Measurements from ENCODE around the gene KIF1B.

GRCh38 chr1:10309243-10310011 is 99.1 kb downstream of the KIF1B start:
- TF ChIP-seq RARB (CRISPR knock-in tag; IDR thresholded peaks at IDR 0.05), result no peak
- TF ChIP-seq, protein P1, sequence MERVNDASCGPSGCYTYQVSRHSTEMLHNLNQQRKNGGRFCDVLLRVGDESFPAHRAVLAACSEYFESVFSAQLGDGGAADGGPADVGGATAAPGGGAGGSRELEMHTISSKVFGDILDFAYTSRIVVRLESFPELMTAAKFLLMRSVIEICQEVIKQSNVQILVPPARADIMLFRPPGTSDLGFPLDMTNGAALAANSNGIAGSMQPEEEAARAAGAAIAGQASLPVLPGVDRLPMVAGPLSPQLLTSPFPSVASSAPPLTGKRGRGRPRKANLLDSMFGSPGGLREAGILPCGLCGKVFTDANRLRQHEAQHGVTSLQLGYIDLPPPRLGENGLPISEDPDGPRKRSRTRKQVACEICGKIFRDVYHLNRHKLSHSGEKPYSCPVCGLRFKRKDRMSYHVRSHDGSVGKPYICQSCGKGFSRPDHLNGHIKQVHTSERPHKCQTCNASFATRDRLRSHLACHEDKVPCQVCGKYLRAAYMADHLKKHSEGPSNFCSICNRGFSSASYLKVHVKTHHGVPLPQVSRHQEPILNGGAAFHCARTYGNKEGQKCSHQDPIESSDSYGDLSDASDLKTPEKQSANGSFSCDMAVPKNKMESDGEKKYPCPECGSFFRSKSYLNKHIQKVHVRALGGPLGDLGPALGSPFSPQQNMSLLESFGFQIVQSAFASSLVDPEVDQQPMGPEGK (CRISPR knock-in tag; IDR thresholded peaks at IDR 0.05; ENCODE audit: borderline replicate concordance), result no peak
- no peak for TF ChIP-seq TOX (CRISPR knock-in tag; IDR thresholded peaks at IDR 0.05; ENCODE audit: borderline replicate concordance)
- no peak for TF ChIP-seq ZNF70 (CRISPR knock-in tag; IDR thresholded peaks at IDR 0.05)
- no peak for TF ChIP-seq ESRRG (CRISPR knock-in tag; IDR thresholded peaks at IDR 0.05)
- no peak for TF ChIP-seq ISL1 (CRISPR knock-in tag; IDR thresholded peaks at IDR 0.05)
- no peak for TF ChIP-seq ZFP30 (CRISPR knock-in tag; IDR thresholded peaks at IDR 0.05)

Measured in SK-N-SH treated with all-trans-retinoic acid at 6 μM for 48 hours (cell line).